UCSD-AML1 (cell line): ENCODE results near the gene CCDC7.
"Not testable (repeated sequence)": the region's sequence is repeated elsewhere in the genome, so short reads cannot be mapped to it uniquely, and the experiment has no call there.

Experiments
- DNase-seq: peaks from one replicate; lab custom pipeline; 2025; ENCODE audit not compliant: unreplicated experiment; lab: John Stamatoyannopoulos, UW

Gene CCDC7

DNA sequence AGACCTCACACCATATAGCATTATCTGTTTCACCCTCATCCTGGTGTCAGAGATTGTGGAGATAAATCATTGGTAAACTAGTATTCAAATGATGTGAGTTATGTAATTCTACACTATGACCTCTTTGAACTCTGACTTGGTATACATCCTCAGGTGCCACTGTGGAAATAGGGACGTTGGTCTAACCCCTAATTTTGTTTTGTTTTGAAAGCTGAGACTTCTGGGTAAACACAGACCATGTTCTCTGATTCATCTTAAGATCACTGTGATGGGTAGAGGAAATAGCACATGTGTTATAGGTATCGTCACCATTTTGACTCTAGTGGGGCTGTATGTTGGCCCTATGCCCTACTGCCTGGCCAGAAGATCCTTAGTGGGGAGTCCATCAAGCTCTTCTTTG is 241.6 kb downstream of the CCDC7 start:
- no peak for DNase-seq

DNA sequence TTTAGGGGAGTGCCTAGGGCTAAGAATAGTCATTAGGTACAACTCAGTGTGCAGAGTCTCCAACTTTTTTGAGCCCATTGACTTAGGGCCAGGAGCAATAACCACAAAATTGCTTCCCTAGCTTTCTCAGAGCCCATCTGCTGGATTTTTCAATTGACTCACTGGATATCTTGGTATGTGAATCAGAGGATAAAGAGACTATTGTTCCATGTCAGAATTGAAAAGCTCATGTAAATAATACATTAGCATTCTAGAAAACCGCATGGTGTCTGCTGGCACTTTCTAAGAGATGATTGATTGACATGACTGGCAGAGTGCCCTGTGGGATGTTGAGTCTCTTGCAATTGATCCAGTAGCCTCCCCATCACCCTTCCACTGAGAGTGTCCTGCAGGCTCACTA is 246.2 kb downstream of the CCDC7 start:
- no peak for DNase-seq

DNA sequence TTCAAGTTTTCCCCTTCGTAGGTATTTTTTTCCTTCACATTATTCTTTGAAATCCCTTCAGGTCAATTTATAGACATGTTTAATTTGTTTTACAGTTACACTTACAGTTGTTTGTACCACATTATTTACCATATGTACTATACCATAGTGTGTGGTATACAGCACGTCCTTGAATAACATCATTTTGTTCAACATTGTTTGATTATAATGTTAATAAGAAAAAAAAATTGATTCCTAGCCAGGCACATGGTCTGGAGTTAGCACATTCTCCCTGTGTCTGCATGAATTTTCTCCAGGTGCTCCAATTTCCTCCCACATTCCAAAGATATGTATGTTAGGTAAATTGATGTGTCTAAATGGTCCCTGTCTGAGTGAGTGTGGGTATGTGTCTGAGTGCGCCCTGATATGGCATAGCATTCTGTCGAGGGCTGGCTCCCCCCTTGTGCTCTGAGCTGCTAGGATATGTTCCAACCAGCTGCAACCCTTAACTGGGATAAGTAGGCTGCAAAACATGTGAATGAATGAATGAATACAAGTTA is 247.6 kb downstream of the CCDC7 start:
- DNase-seq, result no peak

DNA sequence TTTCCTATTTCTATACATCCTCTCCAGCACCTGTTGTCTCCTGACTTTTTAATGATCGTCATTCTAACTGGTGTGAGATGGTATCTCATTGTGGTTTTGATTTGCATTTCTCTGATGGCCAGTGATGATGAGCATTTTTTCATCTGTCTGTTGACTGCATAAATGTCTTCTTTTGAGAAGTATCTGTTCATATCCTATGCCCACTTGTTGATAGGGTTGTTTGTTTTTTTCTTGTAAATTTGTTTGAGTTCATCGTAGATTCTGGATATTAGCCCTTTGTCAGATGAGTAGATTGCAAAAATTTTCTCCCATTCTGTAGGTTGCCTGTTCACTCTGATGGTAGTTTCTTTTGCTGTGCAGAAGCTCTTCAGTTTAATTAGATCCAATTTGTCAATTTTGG is 253.7 kb downstream of the CCDC7 start:
- DNase-seq, result not testable (repeated sequence)

DNA sequence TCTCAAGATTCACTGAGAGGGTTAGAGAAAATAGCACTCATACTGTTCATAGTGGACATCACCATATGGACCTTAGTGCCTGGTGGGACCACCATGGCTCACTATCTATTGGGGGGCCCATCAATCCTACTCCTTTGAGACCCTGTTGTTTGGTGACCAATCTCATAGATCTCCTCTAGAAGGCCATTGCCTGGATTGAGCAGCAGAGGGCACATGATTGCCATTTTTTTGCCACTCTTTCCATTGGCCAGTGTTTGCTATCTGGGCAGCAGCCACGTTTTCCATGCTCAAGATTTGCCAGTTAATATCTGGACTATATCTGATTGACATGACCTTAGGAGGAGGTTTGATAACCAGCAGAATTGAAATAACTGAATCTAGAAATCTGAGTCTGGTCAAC is 267.6 kb downstream of the CCDC7 start:
- no peak for DNase-seq

DNA sequence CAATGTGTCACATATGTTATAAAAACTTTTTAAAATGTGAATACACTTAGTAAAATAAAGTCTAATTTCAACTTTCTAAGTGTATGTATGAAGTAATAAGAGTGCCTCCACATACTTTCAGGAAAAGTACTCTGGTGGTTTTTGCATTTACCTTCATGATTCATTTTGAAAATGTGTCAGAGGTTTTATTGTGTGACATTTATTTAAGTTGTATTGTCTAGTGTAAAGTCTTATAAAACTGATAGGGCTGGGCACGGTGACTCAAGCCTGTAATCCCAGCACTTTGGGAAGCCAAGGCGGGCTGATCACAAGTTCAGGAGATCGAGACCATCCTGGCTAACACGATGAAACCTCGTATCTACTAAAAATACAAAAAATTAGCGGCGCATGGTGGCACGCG is 285.6 kb downstream of the CCDC7 start:
- DNase-seq, result no peak

DNA sequence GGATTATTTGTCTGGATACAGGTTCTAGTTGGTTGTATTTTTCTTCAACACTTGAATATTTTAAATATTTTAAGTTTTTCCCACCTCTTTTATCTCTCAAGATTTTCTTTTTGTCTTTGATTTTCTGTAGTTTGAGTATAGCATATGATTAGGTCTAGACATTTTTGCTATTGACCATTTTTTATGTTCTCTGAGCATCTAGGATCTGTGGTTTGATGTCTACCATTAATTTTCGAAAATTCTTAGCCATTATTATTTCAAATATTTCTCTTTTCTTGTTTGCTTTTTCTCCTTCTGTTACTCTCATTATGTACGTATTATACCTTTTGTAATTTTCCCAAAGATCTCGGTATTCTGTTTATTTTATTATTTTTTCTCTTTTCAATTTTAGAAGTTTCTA is 293.0 kb downstream of the CCDC7 start:
- no peak for DNase-seq

DNA sequence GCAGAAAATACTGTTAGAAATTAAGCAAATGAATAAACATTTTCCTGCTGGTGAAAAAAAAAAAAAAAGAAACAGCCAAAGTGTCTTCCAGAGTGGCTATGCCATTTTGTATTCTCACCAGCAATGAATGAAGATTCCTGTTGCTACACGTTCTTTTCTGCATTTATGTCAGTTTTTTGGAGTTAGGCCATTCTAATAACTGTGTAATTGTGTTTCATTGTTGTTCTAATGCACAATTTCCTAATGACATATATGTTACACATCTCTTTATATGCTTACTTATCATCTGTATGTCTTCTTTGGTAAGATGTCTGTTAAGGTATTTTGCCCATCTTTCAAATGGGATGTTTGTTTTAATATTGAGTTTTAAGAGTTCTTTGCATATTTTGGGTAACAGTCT is 298.4 kb downstream of the CCDC7 start:
- DNase-seq, result no peak

DNA sequence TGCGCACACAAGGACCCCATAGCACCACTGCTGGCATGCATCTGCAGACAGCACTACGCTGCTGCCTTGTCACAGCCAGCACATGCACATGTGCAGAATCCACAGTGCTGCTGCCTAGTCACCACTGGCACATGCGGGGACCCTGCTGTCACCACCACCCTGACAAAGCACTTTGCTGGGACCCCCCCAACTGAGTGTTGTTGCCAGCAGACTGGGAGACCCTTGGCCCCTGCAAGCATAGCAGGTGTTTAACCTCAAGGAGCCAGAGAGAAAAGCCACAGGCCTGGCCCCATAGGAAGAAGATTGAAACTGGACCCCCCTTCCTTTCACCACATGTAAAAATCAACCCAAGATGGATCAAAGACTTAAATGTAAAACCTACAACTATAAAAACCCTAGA is 300.9 kb downstream of the CCDC7 start:
- DNase-seq, result no peak

DNA sequence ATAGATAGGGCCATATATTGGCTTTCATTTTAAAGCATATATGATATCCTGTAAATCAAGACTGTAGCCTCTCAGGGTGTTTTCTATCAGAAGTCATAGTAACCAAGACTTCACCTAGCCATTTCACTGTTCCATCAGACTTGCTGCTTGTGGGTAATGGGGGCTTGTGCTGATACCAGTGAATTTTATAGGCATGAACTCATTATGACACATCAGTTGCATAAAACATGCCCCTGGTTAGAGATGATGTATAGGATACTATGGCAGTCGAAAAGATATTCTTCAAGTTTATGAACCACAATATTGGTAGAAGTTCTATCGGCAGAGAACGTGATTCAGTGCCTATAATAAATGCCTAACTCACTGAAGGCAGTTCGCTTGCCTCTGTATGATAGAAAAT is 305.6 kb downstream of the CCDC7 start:
- no peak for DNase-seq

DNA sequence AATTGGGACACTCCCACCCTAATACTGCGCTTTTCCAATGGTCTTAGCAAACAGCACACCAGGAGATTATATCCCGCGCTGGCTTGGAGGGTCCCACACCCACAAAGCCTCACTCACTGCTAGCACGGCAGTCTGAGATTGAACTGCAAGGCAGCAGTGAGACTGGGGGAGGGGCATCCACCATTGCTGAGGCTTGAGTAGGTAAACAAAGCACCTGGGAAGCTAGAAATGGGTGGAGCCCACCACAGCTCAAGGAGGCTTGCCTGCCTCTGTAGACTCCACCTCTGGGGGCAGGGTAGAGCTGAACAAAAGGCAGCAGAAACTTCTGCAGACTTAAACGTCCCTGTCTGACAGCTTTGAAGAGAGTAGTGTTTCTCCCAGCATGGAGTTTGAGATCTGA is 309.0 kb downstream of the CCDC7 start:
- not testable (repeated sequence) for DNase-seq

DNA sequence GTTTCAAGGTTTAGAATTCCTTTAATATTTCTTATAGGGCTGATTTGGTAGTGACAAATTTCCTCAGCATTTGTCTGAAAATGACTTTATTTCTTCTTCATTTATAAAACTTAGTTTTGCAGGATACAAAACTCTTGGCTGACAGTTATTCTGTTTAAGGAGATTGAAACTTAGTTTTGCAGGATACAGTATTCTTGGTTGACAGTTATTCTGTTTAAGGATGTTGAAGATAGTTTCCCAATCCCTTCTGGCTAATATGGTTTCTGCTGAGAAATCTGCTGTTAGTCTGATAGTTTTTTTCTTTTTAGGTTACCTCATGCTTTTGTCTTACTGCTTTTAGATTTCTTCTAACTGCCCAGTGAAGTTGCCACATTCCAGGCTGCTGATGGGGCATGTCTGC is 325.3 kb downstream of the CCDC7 start:
- no peak for DNase-seq

DNA sequence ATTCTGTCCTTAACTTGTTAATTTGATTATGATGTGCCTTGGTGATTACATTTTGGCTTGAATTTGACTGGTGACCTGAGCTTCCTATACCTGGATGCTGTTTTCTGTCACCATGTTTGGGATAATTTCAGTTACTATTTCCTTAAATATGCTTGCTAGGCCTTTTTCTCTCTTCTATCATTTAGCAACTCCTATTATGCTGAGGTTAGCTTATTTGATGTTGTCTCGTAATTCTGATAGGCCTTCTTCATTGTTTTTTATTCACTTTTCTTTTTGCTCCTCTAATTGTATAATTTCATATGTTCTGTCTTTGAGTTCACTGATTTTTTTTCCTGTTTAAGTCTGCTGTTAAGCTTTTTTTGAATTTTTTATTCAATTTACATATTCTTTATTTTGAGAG is 327.2 kb downstream of the CCDC7 start:
- no peak for DNase-seq

DNA sequence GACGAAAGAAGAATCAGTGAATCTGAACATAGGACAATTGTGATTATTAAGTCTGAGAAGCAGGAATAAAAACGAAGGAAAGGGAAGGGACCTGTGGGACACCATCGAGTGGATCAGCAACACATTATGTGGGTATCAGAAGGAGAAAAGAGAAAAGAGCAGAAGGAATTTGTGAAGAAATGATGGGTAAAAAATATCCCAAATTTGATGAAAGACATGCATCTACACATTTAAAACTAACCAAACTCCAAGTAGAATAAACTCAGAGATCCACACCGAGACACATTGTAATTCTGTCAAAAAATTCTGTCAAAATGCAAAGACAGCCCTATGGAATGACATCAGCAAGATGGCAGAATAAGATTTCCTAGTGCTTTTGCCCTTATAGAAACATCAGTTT is 341.0 kb downstream of the CCDC7 start:
- DNase-seq, result no peak

DNA sequence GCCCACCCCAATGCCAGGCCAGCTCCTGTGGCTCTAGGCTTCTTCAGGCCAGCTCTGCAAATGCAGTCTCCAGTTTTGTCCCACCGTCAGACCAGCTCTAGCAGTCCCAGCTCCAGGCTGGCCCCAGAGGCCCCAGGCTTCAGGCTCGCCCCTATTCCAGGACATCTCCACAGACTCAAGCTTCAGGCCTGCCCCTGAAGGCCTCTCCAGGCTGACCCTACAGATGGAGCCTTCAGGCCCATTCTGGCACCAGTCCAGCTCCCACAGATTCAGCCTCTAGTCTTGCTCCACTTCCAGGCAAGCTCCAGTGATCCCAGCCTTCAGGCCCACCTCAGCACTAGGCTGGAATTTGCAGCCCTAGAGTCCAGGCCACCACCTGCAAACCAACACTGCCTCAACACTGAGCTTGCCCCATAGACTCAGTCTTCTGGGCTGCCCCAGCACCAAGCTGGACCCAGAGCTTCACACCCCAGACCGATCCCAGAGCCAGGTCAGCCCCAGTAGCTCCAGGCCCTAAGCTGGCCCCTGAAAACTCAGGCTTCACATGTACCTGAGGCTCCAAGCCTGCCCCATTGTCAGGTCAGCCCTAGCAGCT is 341.8 kb downstream of the CCDC7 start:
- DNase-seq, result no peak

DNA sequence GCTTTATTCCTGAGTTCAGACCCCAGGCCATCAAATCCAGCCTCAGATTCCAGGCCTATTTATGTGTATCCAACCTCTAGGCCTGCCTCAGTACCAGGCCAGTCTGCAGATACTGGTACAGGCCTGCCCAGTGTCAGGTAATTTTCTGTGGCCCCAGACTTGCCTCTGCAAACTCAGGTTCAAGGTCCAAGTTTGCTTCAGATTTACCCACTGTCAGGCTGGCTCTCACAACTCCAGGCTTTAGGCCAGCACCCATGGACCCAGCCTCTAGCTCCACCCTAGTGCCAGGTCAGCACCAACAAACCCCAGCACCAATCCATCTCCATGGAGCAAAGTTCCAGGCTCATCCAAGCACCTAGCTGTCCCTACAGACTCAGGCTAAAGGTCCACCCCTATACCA is 342.4 kb downstream of the CCDC7 start:
- no peak for DNase-seq

DNA sequence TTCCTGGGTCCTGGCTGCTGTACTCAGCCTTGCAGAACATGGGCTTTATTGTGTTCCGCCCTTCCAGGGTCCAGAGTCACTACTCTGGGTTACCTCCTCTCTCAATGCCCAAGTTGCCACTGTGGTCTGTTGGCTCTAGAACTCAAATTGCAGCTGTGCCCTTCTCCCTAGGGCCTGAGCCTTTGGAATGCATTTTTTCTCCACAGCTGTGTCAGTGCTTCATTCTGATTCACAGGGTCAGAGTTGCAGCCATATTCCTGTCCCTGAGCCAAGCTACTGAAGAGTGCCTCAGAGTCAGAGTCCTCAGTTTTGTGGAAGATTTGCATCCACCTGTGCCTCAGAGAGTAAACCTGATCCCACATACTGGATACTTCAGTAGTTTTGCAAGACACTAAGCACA is 344.5 kb downstream of the CCDC7 start:
- no peak for DNase-seq

DNA sequence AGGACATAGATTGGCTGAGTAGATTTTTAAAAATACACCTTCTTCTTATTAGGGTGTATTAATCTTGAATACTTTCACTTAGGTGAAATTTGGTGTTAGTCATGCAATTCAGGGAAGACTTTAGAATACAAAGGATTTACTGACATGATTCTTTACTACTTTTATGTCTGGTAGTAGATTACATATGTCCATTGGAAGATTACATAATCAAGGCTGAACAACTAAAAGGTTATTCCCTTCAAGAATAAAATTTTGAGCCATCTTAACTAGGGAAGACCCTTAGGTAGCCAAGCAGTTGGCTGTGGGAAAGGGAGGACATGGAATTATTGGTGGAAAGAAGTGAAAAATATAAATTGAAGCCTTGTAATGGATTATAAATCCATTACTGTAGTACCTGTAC is 347.1 kb downstream of the CCDC7 start:
- no peak for DNase-seq

DNA sequence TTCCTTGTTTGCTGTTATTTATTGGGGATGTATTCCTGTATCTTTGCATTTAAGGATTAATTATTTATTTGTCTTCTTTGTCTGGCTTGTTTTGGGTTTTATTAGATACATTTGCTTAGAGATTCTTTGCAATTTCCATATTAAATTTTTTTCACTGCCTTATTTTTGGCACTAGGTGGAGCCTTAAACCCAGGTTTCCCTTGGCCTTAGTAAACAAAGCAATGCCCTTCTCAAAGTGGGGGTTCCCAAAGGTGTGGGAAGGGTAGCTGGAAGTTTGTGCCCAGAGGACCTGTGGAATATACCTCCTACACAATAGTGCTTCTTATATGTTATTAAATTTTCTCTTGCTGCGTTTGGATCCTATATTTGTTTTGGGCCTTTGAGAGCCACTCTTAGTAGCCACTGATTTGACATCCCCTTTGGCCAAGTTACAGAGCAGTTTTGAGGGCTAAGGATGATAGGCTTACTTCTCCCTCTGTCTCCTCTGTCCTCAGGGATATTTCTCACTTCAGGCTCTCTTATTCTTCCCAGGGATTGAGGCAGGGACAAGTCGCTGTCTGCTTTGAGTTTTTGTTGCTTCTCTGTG is 349.8 kb downstream of the CCDC7 start:
- no peak for DNase-seq

DNA sequence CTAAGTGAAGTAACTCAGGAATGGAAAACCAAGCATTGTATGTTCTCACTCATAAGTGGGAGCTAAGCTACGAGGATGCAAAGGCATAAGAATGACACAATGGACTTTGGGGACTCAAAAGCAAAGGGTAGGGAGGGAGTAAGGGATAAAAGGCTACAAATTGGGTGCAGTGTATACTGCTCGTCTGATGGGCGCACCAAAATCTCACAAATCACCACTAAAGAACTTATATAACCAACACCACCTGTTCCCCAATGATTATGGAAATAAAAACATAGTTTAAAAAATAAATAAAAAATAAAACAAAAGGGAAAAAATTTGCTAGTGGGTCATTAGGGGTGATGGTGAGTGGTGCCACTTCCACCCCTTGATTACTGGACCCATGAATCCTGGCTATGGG is 351.5 kb downstream of the CCDC7 start:
- DNase-seq, result not testable (repeated sequence)

DNA sequence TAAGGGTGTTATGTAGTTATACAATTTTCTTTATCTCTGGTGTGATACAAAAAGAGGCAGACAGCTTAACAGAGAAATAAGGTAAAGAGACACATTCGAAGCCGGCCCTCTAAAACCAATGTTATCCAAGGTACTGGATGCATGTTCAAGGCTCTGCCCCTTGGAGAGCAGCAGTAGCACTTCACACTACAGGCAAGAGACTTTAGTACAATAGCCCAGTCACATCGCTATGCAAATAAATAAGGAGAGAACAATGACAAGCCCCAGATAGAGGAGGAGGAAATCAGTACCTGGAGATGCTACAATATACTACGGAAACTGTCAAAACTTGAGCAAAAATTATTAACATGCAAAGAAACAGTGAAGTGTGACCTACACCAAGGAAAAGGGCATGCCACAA is 401.0 kb downstream of the CCDC7 start:
- no peak for DNase-seq

DNA sequence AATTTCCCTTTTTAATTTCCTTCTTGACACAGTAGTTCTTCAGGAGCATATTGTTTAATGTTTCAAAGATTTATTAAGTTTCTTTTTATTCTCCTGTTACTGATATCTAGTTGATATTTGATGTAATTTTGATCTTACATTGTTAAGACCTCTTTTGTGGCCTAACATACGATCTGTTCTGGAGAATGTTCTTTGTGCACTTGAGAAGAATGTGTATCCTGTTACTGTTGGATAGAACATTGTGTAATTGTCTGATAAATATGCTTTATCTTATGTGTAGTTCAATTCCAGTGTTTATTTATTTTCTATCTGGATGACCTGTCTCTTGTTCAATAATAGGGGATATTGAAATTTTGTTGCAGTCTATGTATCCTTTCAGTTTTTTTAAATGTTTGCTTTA is 405.4 kb downstream of the CCDC7 start:
- no peak for DNase-seq

DNA sequence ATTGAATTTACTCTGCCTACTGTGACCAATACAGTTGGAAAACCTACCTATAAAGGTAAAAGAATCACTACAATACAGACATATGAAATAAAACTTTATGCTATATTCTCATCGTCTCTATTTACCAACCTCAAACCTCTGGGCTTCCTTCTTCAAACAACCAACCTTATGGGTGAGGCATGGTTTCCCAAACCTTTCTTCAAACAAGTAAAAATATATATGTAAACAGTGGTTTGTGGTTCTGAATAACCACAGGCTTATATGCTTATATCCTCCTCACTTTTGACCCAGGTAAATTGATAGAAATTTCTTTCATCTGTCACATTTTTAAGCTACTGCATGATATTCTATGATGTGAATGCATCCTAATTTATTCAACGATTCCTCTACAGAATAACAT is 408.5 kb downstream of the CCDC7 start:
- DNase-seq, result no peak
